HEK293 (cell line): Measurements from ENCODE around the gene NCK2.

Experiments used
- KLF10 ChIP-seq: fragments of 450-650 bp; IDR thresholded peaks from 2 replicates; pipeline ENCODE4 v1.5.1; 2018; ENCODE audit warnings: missing biosample characterization, mild to moderate bottlenecking, missing genetic modification characterization
- TRIM28 ChIP-seq: IDR thresholded peaks from 2 replicates; pipeline ENCODE4 v1.6.1; 2011; ENCODE audit warnings: low read length, control low read depth, borderline replicate concordance
- ZBTB8A ChIP-seq: fragments of 450-650 bp; formaldehyde crosslinking; IDR thresholded peaks from 2 replicates; pipeline ENCODE4 v1.5.1; 2016; ENCODE audit warnings: missing biosample characterization, missing genetic modification characterization
- ZFP3 ChIP-seq: fragments of 450-650 bp; formaldehyde crosslinking; IDR thresholded peaks from 2 replicates; pipeline ENCODE4 v1.5.1; 2016; ENCODE audit warnings: low read depth, missing biosample characterization, missing genetic modification characterization
- ZNF274 ChIP-seq, 2 experiments: fragments of 200-500 bp in 1 of 2; fragments of 450-650 bp in 1 of 2; sonication (Bioruptor generic) in 1 of 2; formaldehyde crosslinking in 1 of 2; IDR thresholded peaks; 2 replicates each; pipeline versions ENCODE4 v1.5.1 to v1.6.1; 2014 to 2016; ENCODE audit warnings: borderline replicate concordance in 1 of 2, inconsistent platforms in 1 of 2, low read length in 1 of 2, missing biosample characterization in 1 of 2, missing genetic modification characterization in 1 of 2
- ZNF501 ChIP-seq: fragments of 450-650 bp; formaldehyde crosslinking; IDR thresholded peaks from 2 replicates; pipeline ENCODE4 v1.5.1; 2016; ENCODE audit warnings: missing biosample characterization, missing genetic modification characterization
- ZNF629 ChIP-seq: fragments of 450-650 bp; formaldehyde crosslinking; IDR thresholded peaks from 2 replicates; pipeline ENCODE4 v1.5.1; 2017; ENCODE audit warnings: missing biosample characterization, missing genetic modification characterization
- ZNF792 ChIP-seq: fragments of 450-650 bp; formaldehyde crosslinking; IDR thresholded peaks from 2 replicates; pipeline ENCODE4 v1.5.1; 2016; ENCODE audit warnings: missing biosample characterization, missing genetic modification characterization
- TF ChIP-seq, protein P1 (sequence below): fragments of 450-650 bp; formaldehyde crosslinking; IDR thresholded peaks from 2 replicates; pipeline ENCODE4 v1.5.1; 2016; ENCODE audit warnings: missing biosample characterization, missing genetic modification characterization
- TF ChIP-seq, protein P2 (sequence below): fragments of 450-650 bp; formaldehyde crosslinking; IDR thresholded peaks from 2 replicates; pipeline ENCODE4 v1.5.1; 2016; ENCODE audit warnings: missing biosample characterization, missing genetic modification characterization
- TF ChIP-seq, protein P3 (sequence below): fragments of 450-650 bp; formaldehyde crosslinking; IDR thresholded peaks from 2 replicates; pipeline ENCODE4; 2016; ENCODE audit warnings: missing biosample characterization, missing genetic modification characterization

DNA sequence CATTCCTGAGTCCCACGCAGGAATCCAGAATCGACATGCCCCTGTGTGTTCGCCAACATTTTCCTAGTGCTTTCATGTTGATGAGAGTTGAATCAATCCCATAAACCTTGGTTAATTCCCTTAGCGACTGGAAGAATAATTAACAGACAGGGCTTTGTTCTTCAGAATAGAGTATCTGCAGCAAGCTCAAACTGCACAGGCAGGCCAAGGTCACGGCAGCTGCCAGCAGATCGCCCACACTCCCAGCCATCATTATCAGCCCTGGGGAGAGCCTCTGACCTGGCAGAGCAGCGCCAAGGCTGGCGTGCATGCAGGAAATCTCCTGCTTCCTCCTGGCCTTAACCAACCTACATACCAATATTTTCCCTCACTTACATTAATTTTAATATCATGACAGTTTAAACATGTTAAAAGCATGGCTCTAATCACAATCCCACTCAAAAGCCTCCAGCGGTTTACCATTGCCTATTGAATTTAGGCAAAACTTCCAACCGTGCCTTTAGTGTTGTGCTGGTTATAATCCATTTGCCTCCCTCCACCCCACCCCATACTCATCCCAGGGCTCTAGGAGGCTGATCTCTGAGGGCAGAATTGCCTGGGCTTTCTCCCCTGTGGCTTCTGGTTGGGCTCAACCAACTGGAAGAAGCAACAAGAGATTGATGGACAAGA lies 46.8 kb upstream of the NCK2 start:
- TF ChIP-seq, protein P1, sequence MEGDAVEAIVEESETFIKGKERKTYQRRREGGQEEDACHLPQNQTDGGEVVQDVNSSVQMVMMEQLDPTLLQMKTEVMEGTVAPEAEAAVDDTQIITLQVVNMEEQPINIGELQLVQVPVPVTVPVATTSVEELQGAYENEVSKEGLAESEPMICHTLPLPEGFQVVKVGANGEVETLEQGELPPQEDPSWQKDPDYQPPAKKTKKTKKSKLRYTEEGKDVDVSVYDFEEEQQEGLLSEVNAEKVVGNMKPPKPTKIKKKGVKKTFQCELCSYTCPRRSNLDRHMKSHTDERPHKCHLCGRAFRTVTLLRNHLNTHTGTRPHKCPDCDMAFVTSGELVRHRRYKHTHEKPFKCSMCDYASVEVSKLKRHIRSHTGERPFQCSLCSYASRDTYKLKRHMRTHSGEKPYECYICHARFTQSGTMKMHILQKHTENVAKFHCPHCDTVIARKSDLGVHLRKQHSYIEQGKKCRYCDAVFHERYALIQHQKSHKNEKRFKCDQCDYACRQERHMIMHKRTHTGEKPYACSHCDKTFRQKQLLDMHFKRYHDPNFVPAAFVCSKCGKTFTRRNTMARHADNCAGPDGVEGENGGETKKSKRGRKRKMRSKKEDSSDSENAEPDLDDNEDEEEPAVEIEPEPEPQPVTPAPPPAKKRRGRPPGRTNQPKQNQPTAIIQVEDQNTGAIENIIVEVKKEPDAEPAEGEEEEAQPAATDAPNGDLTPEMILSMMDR, result no peak
- TF ChIP-seq, protein P2, sequence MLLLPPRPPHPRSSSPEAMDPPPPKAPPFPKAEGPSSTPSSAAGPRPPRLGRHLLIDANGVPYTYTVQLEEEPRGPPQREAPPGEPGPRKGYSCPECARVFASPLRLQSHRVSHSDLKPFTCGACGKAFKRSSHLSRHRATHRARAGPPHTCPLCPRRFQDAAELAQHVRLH, result no peak
- no peak for TF ChIP-seq TRIM28
- TF ChIP-seq ZNF274 (IDR thresholded peaks at IDR 0.05; ENCODE audit: low read length), result no peak
- TF ChIP-seq ZNF274 (tag by site-specific recombination; IDR thresholded peaks at IDR 0.05; ENCODE audit: borderline replicate concordance), result no peak
- no peak for TF ChIP-seq ZNF792 (tag by site-specific recombination)
- no peak for TF ChIP-seq KLF10 (tag by site-specific recombination)
- TF ChIP-seq, protein P3, sequence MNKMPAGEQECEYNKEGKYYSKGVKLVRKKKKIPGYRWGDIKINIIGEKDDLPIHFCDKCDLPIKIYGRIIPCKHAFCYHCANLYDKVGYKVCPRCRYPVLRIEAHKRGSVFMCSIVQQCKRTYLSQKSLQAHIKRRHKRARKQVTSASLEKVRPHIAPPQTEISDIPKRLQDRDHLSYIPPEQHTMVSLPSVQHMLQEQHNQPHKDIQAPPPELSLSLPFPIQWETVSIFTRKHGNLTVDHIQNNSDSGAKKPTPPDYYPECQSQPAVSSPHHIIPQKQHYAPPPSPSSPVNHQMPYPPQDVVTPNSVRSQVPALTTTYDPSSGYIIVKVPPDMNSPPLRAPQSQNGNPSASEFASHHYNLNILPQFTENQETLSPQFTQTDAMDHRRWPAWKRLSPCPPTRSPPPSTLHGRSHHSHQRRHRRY (tag by site-specific recombination), result no peak
- no peak for TF ChIP-seq ZNF629 (tag by site-specific recombination)
- no peak for TF ChIP-seq ZBTB8A (tag by site-specific recombination)
- no peak for TF ChIP-seq ZNF501 (tag by site-specific recombination)
- TF ChIP-seq ZFP3 (tag by site-specific recombination), result no peak
